K562 (cell line): ENCODE data around the gene SEPTIN8. TPM values are rescaled to one million over a fixed set of nuclear protein-coding genes. Genes with fewer than 3 reads are reported as not detected.

Experiments
- ATAC-seq: fragments of 200-7000 bp; cut with Tn5 transposase; 3 replicates; pipeline ENCODE4 v1.9.1; 2020; ENCODE audit warnings: moderate library complexity
- BruUV-seq: library from RNA; stranded (reverse); fragments of 400-500 nt; replicated peaks from 2 replicates; lab custom pipeline; 2021; lab: Mats Ljungman, UMichigan
- CTCF ChIA-PET: fragments of 300-600 bp; formaldehyde crosslinking; extraction: SDS; loops from one replicate; lab custom pipeline; 2021; ENCODE audit warnings: low intra/inter-chr PET ratio; lab: Yijun Ruan, JAX
- POLR2A ChIA-PET: fragments of 300-600, 350-650 bp; sonication (Branson Sonifier 250); formaldehyde crosslinking; extraction: SDS; loops from one replicate; lab custom pipeline; 2021; ENCODE audit warnings: antibody characterized with exemption, inconsistent platforms; lab: Yijun Ruan, JAX
- DNase-seq, 4 experiments: peaks; one replicate each; pipeline versions ENCODE4 v3.0.0 to v3.0.0-alpha.2; 2011 to 2018; ENCODE audit warnings: low spot score in 3 of 4, mixed read lengths in 3 of 4; ENCODE audit errors: extremely low read depth in 1 of 4
- FAIRE-seq: peaks from 2 replicates; lab custom pipeline; 2011; peaks lifted over from hg19 to GRCh38; lab: Jason Lieb, UNC
- H2AFZ ChIP-seq: 2 replicates; pipeline ENCODE4 v1.6.0; 2011; ENCODE audit warnings: low read depth, low read length, control low read depth, inconsistent platforms
- H3K27ac ChIP-seq: fragments of 200-600 bp; 3 replicates; pipeline ENCODE4 v1.8.0; 2011; ENCODE audit warnings: low read depth, mild to moderate bottlenecking, control low read depth, inconsistent platforms, low read length, moderate library complexity, mixed read lengths; ENCODE audit errors: extremely low read depth
- H3K27me3 ChIP-seq, 2 experiments: fragments of 300-600 bp in 1 of 2; 2 replicates in 1 of 2; 3 replicates in 1 of 2; pipeline versions ENCODE4 v1.6.0 to v1.8.0; 2011; ENCODE audit warnings: inconsistent platforms in 2 of 2, low read length in 2 of 2, mild to moderate bottlenecking in 1 of 2, mixed read lengths in 1 of 2, moderate library complexity in 1 of 2; ENCODE audit not compliant: control insufficient read depth in 2 of 2, insufficient read depth in 2 of 2
- H3K36me3 ChIP-seq: fragments of 300-600 bp; 3 replicates; pipeline ENCODE4 v1.8.0; 2011; ENCODE audit warnings: mild to moderate bottlenecking, low read length, inconsistent platforms; ENCODE audit not compliant: control insufficient read depth, insufficient read depth
- H3K4me1 ChIP-seq, 2 experiments: fragments of 200-600 bp in 1 of 2; replicated peaks in 1 of 2; 2 replicates in 1 of 2; 3 replicates in 1 of 2; pipeline versions ENCODE4 v1.5.1 to v1.8.0; 2011; ENCODE audit warnings: inconsistent platforms in 2 of 2, low read length in 2 of 2, mild to moderate bottlenecking in 1 of 2, mixed read lengths in 1 of 2, moderate library complexity in 1 of 2; ENCODE audit not compliant: control insufficient read depth in 2 of 2, insufficient read depth in 2 of 2
- H3K4me2 ChIP-seq: 2 replicates; pipeline ENCODE4 v1.6.1; 2011; ENCODE audit warnings: low read length, control low read depth, inconsistent platforms, mixed read lengths; ENCODE audit not compliant: insufficient read depth
- H3K4me3 ChIP-seq: fragments of 200-600 bp; sonication (generic), shearing (Covaris generic); 2 replicates; pipeline ENCODE4 v1.5.1; 2016; ENCODE audit warnings: control low read depth, inconsistent platforms
- H3K79me2 ChIP-seq: fragments of 200-600 bp; 3 replicates; pipeline ENCODE4 v1.8.0; 2011; ENCODE audit warnings: low read length, inconsistent platforms; ENCODE audit not compliant: control insufficient read depth, insufficient read depth
- H3K9ac ChIP-seq, 2 experiments: 2 replicates each; pipeline versions ENCODE4 v1.6.0 to v1.6.1; 2011; ENCODE audit warnings: low read depth in 2 of 2, low read length in 2 of 2, control low read depth in 1 of 2, inconsistent platforms in 1 of 2, mild to moderate bottlenecking in 1 of 2, mixed read lengths in 1 of 2; ENCODE audit not compliant: insufficient read depth in 1 of 2
- H3K9me1 ChIP-seq: one replicate; pipeline ENCODE4 v1.6.0; 2011; ENCODE audit warnings: inconsistent platforms, mild to moderate bottlenecking, low read length, moderate library complexity; ENCODE audit not compliant: control insufficient read depth, insufficient read depth
- H3K9me3 ChIP-seq: replicated peaks from 2 replicates; pipeline ENCODE4 v1.5.1; 2011; ENCODE audit warnings: low read depth, low read length, inconsistent platforms; ENCODE audit not compliant: control insufficient read depth, insufficient read depth
- H4K20me1 ChIP-seq: replicated peaks from 2 replicates; pipeline ENCODE4 v1.6.1; 2011; ENCODE audit warnings: low read length, inconsistent platforms, mixed read lengths; ENCODE audit not compliant: control insufficient read depth, insufficient read depth
- DPF2 ChIP-seq: fragments of 450-650 bp; IDR thresholded peaks from 2 replicates; pipeline ENCODE4 v1.6.1; 2016
- LARP7 ChIP-seq: fragments of 450-650 bp; IDR thresholded peaks from 2 replicates; pipeline ENCODE4 v1.6.1; 2016
- NR2C2 ChIP-seq, 2 experiments: fragments of 200-800 bp in 1 of 2; sonication (Bioruptor generic) in 1 of 2; sonication (generic) in 1 of 2; formaldehyde crosslinking in 1 of 2; IDR thresholded peaks; 2 replicates each; pipeline versions ENCODE4 v1.6.1 to v1.8.0; 2016 to 2022; ENCODE audit warnings: mild to moderate bottlenecking in 1 of 2, missing compliant biosample characterization in 1 of 2, missing genetic modification characterization in 1 of 2, missing genetic modification reagents in 1 of 2
- NRF1 ChIP-seq, 2 experiments: fragments of 450-650 bp; IDR thresholded peaks in 1 of 2; conservative IDR thresholded peaks in 1 of 2; 2 replicates each; pipeline ENCODE4 v1.6.1; 2014; ENCODE audit warnings: mild to moderate bottlenecking in 2 of 2
- PTRF ChIP-seq: fragments of 450-650 bp; IDR thresholded peaks from 2 replicates; pipeline ENCODE4 v1.6.1; 2016; ENCODE audit warnings: mild to moderate bottlenecking, missing genetic modification characterization, missing compliant biosample characterization
- RAD21 ChIP-seq, 2 experiments: fragments of 250-450 bp in 1 of 2; fragments of 450-650 bp in 1 of 2; sonication (Bioruptor Pico) in 1 of 2; formaldehyde crosslinking in 1 of 2; IDR thresholded peaks in 1 of 2; conservative IDR thresholded peaks in 1 of 2; 2 replicates each; pipeline versions ENCODE4 v1.4.0 to v1.8.0; 2020 to 2022; ENCODE audit warnings: mild to moderate bottlenecking in 2 of 2, moderate library complexity in 1 of 2
- WGBS: fragments of 100-300 bp; shearing (Covaris generic); methylation state at CpG from one replicate; pipeline ENCODE4 v1.1.6; 2016; ENCODE audit warnings: low coverage, mixed read lengths; ENCODE audit not compliant: insufficient coverage; ENCODE audit errors: missing lambda C conversion rate; 5-methylcytosine and 5-hydroxymethylcytosine counted together
- in situ Hi-C: fragments of 300-500 bp; cut with MboI; formaldehyde crosslinking; loops from 4 replicates; pipeline ENCODE4 v1.15.0; 2018; ENCODE audit warnings: inconsistent platforms, mixed read lengths
- intact Hi-C: fragments of 100-400 bp; cut with micrococcal nuclease; formaldehyde crosslinking; loops from 2 replicates; pipeline ENCODE4 v1.14.2; 2022
- polyA plus RNA-seq, 8 experiments: library from polyadenylated mRNA; depleted of rRNA in 4 of 8; stranded (reverse) in 5 of 8; unstranded in 3 of 8; fragments of >200 nt; fragmentation: Nextera tagmentation in 2 of 8; fragmentation: Illumina TruSeq in 1 of 8; extraction: Ambion mirVana in 2 of 8; extraction: Trizol in 1 of 8; gene quantifications; 2 replicates each; pipeline versions ENCODE4 v1.2.1 to v1.2.3, GENCODE V29; 2011 to 2014; ENCODE audit warnings: inconsistent platforms in 1 of 8, missing spikeins in 1 of 8
- total RNA-seq, 7 experiments: library from RNA; depleted of rRNA in 6 of 7; stranded (reverse); fragments of >200 nt in 6 of 7; fragmentation: Illumina TruSeq in 2 of 7; extraction: Trizol in 2 of 7; gene quantifications; 2 replicates each; pipeline versions ENCODE4 v1.2.1 to v1.2.3, GENCODE V29; 2011 to 2021; ENCODE audit warnings: low replicate concordance in 1 of 7

Gene SEPTIN8
- total and polyA plus RNA-seq, 9 of the 15 experiments (the other 6 are each of a cell fraction or from before 2014, with no cell fraction given), result 19.3 to 142 (median 101) TPM

- TF ChIP-seq DPF2, result no peak
- 0 out of 2 replicates have a peak, but pooled peaks have one; percentile 53 for TF ChIP-seq LARP7
- TF ChIP-seq NRF1 (conservative IDR thresholded peaks at IDR 0.05 in 1 of 2, IDR thresholded peaks at IDR 0.05 in 1 of 2), result peak in 1 of 2 experiments; percentile 13; a peak in 1 of 4 replicates
- TF ChIP-seq PTRF, result no peak
- TF ChIP-seq RAD21 (CRISPR knock-in tag; conservative IDR thresholded peaks at IDR 0.05 in 1 of 2, IDR thresholded peaks at IDR 0.05 in 1 of 2), result no peak
- TF ChIP-seq NR2C2 (CRISPR knock-in tag; IDR thresholded peaks at IDR 0.05), result no peak
- TF ChIP-seq NR2C2 (tag; IDR thresholded peaks at IDR 0.05), result 0 out of 2 replicates have a peak, but pooled peaks have one; percentile 34
- in situ Hi-C loops, result loop anchor here (10.0 kb wide), 1 partner anchor 1826 kb away; no protein-coding TSS in a partner anchor
- Histone ChIP-seq H3K36me3 (no peaks in the 10 kb centered on the region), H3K27ac (peak overlapping the region; percentile 58), H2AFZ (peak overlapping the region; percentile 75), H3K9me1 (no peaks in the 10 kb centered on the region), H3K4me1 (peaks cover 38 to 60% of the 10 kb centered on the region in 2 experiments), H4K20me1 (no peaks in the 10 kb centered on the region), H3K9ac (peak overlapping the region; percentile 33 to 82; a peak in 1 of 4 replicates), H3K79me2 (no peaks in the 10 kb centered on the region), H3K4me2 (peak overlapping the region; percentile 51; the same call in 1 of the 2 replicates), H3K27me3 (no peaks in the 10 kb centered on the region), H3K4me3 (no peak overlapping the region), H3K9me3 (no peaks in the 10 kb centered on the region)
- FAIRE-seq (no peak), DNase-seq (peak in 1 of 4 experiments; percentile 28), ATAC-seq (peak; percentile 31)
- POLR2A ChIA-PET, result interaction anchor here (0.8 to 1.5 kb wide), 6 partner anchors 10 to 51 kb away, joined by 3 to 5 read pairs (median 4); partner anchors contain the start of gene KIF3A
- BruUV-seq, result no TSS peak
- CTCF ChIA-PET, result interaction anchor here (0.6 kb wide), 1 partner anchor 94 kb away, joined by 4 read pairs; no protein-coding TSS in a partner anchor
- intact Hi-C loops, result no loop called here
- WGBS, result 37% methylated on average over 8 of the region's 8 CpGs
These were observed 12.2 kb upstream of the SEPTIN8 start for GRCh38 chr5:132788990-132789886.
